KBM-7 (cell line): ENCODE results near the gene EPB41.
A peak's percentile ranks its signal among the peaks of the same experiment; 100 is the strongest.
"Not testable (repeated sequence)": the region's sequence is repeated elsewhere in the genome, so short reads cannot be mapped to it uniquely, and the experiment has no call there.

Experiments used
- DNase-seq: peaks from one replicate; pipeline ENCODE4 v3.0.0-alpha.2; 2015
- in situ Hi-C: fragments of 300-500 bp; cut with MboI; formaldehyde crosslinking; loops from 2 replicates; pipeline ENCODE4 v1.14.3; 2020; ENCODE audit warnings: low sequenced_read_pairs, low pct_unique_long_range_greater_than_20kb, mixed read lengths

The EPB41 gene

GRCh38 chr1:29119121-29119929, 205.0 kb downstream of the EPB41 start:
- no peak for DNase-seq
- in situ Hi-C loops, result no loop called here

DNA sequence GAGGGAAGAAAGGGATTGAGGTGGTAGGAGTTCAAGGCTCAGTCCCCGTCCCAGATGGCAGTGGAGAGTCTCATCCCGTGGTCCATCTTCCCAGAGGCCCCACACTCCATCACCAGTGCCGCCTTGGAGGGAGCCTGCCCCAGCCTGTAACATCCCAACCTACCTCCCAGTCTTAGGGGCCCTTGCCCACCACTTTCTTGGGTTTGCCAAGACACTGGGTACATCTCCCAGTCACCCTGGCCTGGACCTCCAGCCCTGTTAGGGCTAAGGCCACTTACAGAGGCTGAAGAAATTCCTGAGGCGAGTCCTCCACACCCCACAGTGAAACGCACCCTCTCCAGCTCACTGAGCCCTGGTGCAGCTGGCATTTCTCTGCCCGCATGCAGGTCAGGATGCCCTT, 206.0 kb downstream of the EPB41 start:
- in situ Hi-C loops, result no loop called here
- DNase-seq, result no peak

DNA sequence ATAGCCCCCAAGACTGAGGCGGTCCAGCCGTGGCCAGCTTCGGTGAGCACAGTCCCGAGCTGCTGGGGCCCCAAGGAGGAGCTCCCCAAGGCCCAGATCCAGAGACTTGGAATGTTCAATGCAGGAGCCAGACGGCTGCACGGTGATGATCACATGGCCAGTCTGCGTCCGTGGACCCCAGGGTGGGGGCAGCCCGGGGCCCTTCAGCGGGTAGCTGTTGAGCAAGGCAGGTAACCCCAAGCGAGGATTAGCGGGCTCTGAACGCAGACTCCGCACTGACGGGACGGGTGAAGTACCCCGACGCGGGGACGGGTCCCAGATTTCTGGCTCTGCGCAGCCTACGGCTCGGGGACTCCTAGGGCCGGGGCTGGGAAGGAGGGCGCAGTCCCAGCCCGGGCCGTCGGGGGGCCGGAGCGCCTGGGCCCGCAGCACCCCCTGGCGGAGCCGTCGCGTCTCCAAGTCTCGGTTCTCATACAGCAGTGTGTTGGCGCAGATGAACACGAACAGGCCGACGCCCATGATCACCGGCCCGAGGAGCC, 206.6 kb downstream of the EPB41 start:
- DNase-seq, result peak; percentile 29
- in situ Hi-C loops, result no loop called here

- DNase-seq, result no peak
- in situ Hi-C loops, result no loop called here
Observed at GRCh38 chr1:29121516-29121935, 207.2 kb downstream of the EPB41 start.

DNA sequence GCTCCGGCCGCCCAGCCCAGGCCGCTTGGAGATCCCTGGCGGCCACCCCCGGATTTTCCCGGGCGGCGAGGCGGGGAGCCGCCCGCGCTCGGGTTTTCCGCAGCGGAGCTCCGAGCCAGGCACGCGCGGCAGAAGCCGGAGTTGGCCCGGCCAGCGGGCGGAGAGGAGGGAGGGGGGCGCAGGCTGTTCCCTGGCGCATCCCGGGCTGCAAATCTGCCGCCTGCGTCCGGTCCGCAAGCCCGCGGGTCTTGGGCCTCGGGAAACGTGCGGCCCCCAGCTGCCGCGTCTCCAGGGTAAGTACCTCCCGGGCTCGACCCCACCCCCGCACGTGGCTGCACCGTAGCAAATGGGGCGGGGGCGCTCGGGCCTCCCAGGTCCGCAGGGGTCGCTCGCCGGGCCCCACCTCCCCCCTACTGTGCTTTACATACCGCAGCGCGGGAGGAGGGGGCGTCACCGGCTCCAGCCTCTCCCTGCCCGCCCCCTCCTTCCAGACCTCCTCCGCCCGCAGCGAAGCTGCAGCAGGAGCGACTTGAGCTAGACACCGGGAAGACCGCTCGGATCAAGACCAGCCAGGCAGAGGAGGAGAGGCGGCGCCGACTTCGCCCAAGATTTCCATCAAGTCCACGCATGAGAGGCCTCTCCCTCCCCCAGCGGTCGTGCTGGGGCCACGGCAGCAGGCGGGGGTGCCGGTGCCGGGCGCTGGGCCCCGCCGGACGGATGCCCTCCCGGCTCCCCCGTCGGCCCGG, 207.7 kb downstream of the EPB41 start:
- no peak for DNase-seq
- in situ Hi-C loops, result no loop called here

GRCh38 chr1:29122682-29123052, 208.3 kb downstream of the EPB41 start:
- in situ Hi-C loops, result no loop called here

GRCh38 chr1:29123053-29123886, 208.9 kb downstream of the EPB41 start:
- in situ Hi-C loops, result no loop called here
- DNase-seq, result no peak

More at GRCh38 chr1:29122682-29123052, 208.3 kb downstream of the EPB41 start:
- DNase-seq, result no peak

DNA sequence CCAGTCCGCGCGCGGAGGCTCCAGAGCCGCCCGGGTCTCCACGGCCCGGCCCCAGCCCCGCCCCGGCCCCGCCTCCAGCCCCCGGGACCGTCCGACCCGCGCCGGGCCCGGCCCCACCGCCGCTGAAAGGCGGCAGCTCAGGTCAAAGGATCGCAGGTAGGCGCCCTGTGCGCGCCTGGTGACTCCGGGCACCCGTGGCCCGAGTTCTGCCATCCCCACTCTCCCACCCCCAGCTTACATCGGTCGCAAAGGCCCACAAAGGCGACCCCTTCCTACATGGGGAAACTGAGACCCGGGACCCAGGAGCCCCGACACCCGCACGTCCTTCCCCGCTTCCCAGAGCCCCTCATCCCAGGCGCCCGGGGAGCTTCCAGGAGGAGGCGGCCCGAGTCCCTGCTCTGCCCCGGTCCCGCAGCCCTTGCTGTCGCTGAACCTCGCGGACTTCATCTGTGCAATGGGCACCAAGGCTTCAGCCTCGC, 209.6 kb downstream of the EPB41 start, which contains the start of gene TMEM200B:
TSS of gene TMEM200B (minus strand) at position 17 of the 479 bp plus-strand sequence. CDS start 2,075 bp downstream, outside the sequence.
- DNase-seq, result no peak
- in situ Hi-C loops, result no loop called here

- peak; percentile 52 for DNase-seq
- in situ Hi-C loops, result no loop called here
Observed at GRCh38 chr1:29124366-29125236, 210.2 kb downstream of the EPB41 start.

DNA sequence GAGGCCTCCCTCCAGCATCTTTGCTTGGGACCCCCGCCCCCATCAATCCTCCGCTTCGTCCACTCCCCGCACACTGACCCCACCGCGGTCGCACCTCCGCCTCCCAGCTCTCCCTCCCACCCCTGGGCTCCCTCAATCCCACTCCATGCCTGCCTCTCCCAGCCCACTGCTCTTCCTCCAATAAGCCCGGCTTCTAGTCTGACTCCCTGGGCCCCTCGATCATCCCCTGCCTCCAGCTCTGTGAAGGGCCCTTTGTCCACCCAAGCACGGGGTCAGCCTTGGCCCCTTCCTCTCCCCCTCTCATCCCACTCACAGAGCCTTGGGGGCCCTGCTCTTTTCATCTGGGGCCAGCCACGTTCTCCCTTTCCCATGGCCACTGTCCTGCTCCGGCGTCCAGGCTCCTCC, 210.9 kb downstream of the EPB41 start:
- in situ Hi-C loops, result no loop called here
- no peak for DNase-seq

DNA sequence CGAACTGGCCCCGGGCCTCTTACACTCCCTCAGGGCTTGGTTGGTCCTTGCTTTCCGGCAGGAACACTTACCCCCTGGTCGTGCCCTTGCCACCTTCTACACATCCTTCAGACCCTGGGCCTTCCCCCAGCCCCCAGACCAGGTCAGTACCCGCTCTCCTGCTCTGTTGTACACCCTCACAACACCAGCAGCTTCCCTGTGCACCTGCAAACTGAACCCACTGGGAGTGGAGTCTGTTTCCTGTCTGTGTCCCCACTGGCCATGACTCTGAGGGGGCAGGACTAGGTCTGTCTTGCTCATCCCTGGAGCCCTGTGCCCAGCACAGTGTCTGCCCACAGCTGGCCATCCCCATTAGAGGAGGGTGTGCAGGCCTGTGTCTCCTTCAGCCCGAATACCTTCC, 211.4 kb downstream of the EPB41 start:
- DNase-seq, result no peak
- in situ Hi-C loops, result no loop called here

DNA sequence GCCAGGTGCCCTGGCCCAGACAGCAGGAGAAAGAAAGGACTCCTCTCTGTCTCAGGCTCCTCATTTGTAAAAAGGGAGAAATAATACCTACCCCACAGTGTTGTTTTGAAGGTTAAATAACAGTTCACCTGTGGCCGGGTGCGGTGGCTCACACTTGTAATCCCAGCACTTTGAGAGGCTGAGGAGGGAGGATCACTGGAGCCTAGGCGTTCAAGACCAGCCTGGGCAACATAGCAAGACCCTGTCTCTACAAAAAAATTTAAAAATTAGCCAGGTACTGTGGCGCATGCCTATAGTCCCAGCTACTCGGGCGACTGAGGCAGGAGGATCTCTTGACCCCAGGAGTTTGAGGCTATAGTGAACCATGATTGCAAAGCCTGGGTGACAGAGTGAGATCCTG, 211.8 kb downstream of the EPB41 start:
- in situ Hi-C loops, result no loop called here
- DNase-seq, result no peak

- DNase-seq, result no peak
- in situ Hi-C loops, result no loop called here
Observed at GRCh38 chr1:29128739-29129138, 214.4 kb downstream of the EPB41 start.

- in situ Hi-C loops, result no loop called here
- DNase-seq, result no peak
Observed at GRCh38 chr1:29129916-29130315, 215.5 kb downstream of the EPB41 start.

- in situ Hi-C loops, DNase-seq: not testable (repeated sequence)
Observed at GRCh38 chr1:29131056-29131455, 216.7 kb downstream of the EPB41 start.

- DNase-seq, result no peak
- in situ Hi-C loops, result no loop called here
Observed at GRCh38 chr1:29133861-29134694, 219.7 kb downstream of the EPB41 start.

- DNase-seq, result no peak
- in situ Hi-C loops, result no loop called here
Observed at GRCh38 chr1:29134695-29135028, 220.3 kb downstream of the EPB41 start.
